Astrocyte (in vitro differentiated cells and primary cell): Measurements from ENCODE around the gene CPEB3. TPM values are rescaled to one million over a fixed set of nuclear protein-coding genes. Genes with fewer than 3 reads are reported as not detected.

ENCODE experiments used
- DNase-seq: peaks from one replicate; pipeline ENCODE4 v3.0.0-alpha.2; 2010; ENCODE audit warnings: low read depth
- FAIRE-seq: peaks from 2 replicates; lab custom pipeline; 2011; peaks lifted over from hg19 to GRCh38; lab: Jason Lieb, UNC
- H2AFZ ChIP-seq: 2 replicates; pipeline ENCODE4 v1.6.0; 2012; ENCODE audit warnings: low read depth, low read length, inconsistent platforms
- H3K27ac ChIP-seq: 2 replicates; pipeline ENCODE4 v1.5.1; 2011; ENCODE audit warnings: low read depth, low read length, inconsistent platforms
- H3K27me3 ChIP-seq: 2 replicates; pipeline ENCODE4 v1.6.0; 2011; ENCODE audit warnings: low read length, inconsistent platforms; ENCODE audit not compliant: insufficient read depth
- H3K36me3 ChIP-seq: 2 replicates; pipeline ENCODE4 v1.5.1; 2011; ENCODE audit warnings: low read length, inconsistent platforms; ENCODE audit not compliant: insufficient read depth
- H3K4me1 ChIP-seq: 2 replicates; pipeline ENCODE4 v1.5.1; 2011; ENCODE audit warnings: low read length, inconsistent platforms; ENCODE audit not compliant: insufficient read depth
- H3K4me2 ChIP-seq: 2 replicates; pipeline ENCODE4 v1.6.0; 2012; ENCODE audit warnings: low read length, inconsistent platforms
- H3K4me3 ChIP-seq: 2 replicates; pipeline ENCODE4 v1.5.1; 2011; ENCODE audit warnings: low read depth, mild to moderate bottlenecking, low read length, inconsistent platforms; ENCODE audit not compliant: insufficient read depth
- H3K79me2 ChIP-seq: 2 replicates; pipeline ENCODE4 v1.6.0; 2012; ENCODE audit warnings: mild to moderate bottlenecking, low read length, inconsistent platforms; ENCODE audit not compliant: insufficient read depth
- H3K9ac ChIP-seq: 2 replicates; pipeline ENCODE4 v1.6.0; 2012; ENCODE audit warnings: mild to moderate bottlenecking, low read length, inconsistent platforms
- H3K9me3 ChIP-seq: 2 replicates; pipeline ENCODE4 v1.5.1; 2012; ENCODE audit warnings: low read depth, mild to moderate bottlenecking, low read length, inconsistent platforms; ENCODE audit not compliant: insufficient read depth
- H4K20me1 ChIP-seq: 2 replicates; pipeline ENCODE4 v1.6.0; 2012; ENCODE audit warnings: low read length, inconsistent platforms; ENCODE audit not compliant: insufficient read depth
- H3K27ac Mint-ChIP-seq: one replicate; pipeline ENCODE4 v1.8.0; 2021; ENCODE audit warnings: mild to moderate bottlenecking, mixed read lengths; ENCODE audit not compliant: unreplicated experiment
- H3K27me3 Mint-ChIP-seq: one replicate; pipeline ENCODE4 v1.8.0; 2021; ENCODE audit warnings: low read depth, mixed read lengths; ENCODE audit not compliant: unreplicated experiment
- H3K36me3 Mint-ChIP-seq: one replicate; pipeline ENCODE4 v1.8.0; 2021; ENCODE audit warnings: low read depth, mixed read lengths; ENCODE audit not compliant: unreplicated experiment
- H3K4me1 Mint-ChIP-seq: one replicate; pipeline ENCODE4 v1.8.0; 2021; ENCODE audit warnings: low read depth, mixed read lengths; ENCODE audit not compliant: unreplicated experiment
- H3K4me3 Mint-ChIP-seq: one replicate; pipeline ENCODE4 v1.8.0; 2021; ENCODE audit warnings: mild to moderate bottlenecking, moderate library complexity, mixed read lengths; ENCODE audit not compliant: unreplicated experiment
- H3K9me3 Mint-ChIP-seq: one replicate; pipeline ENCODE4 v1.8.0; 2021; ENCODE audit warnings: mild to moderate bottlenecking, mixed read lengths; ENCODE audit not compliant: unreplicated experiment
- CTCF ChIP-seq: IDR thresholded peaks from 2 replicates; pipeline ENCODE4 v1.5.1; 2011; ENCODE audit warnings: low read depth, mild to moderate bottlenecking, inconsistent platforms, low read length, moderate library complexity; ENCODE audit not compliant: insufficient read depth
- EZH2 ChIP-seq: IDR thresholded peaks from 2 replicates; pipeline ENCODE4 v1.6.1; 2012; ENCODE audit warnings: mild to moderate bottlenecking, low read length, inconsistent platforms; ENCODE audit not compliant: insufficient read depth
- total RNA-seq: library from RNA; stranded (reverse); gene quantifications from 2 replicates; pipeline ENCODE4 v1.2.1, GENCODE V29; 2021

Gene CPEB3
- total RNA-seq, 1 donor from 2014 or later: 1.6 TPM

GRCh38 chr10:92146781-92147180, 144.1 kb downstream of the CPEB3 start:
- no peak for FAIRE-seq
- Mint-ChIP-seq H3K4me3 (no peak overlapping the region), H3K4me1 (no peaks in the 10 kb centered on the region)

GRCh38 chr10:92146107-92146506, 144.8 kb downstream of the CPEB3 start:
- no peak overlapping the region for H3K4me3 ChIP-seq
- peaks cover 3% of the 10 kb centered on the region for H4K20me1 ChIP-seq
- Mint-ChIP-seq H3K27ac (no peak overlapping the region), H3K27me3 (no peaks in the 10 kb centered on the region), H3K36me3 (no peaks in the 10 kb centered on the region), H3K4me1 (no peaks in the 10 kb centered on the region), H3K4me3 (no peak overlapping the region), H3K9me3 (no peaks in the 10 kb centered on the region)
- TF ChIP-seq EZH2 (no peak), CTCF (no peak)
- no peaks in the 10 kb centered on the region for H3K79me2 ChIP-seq
- H3K36me3 ChIP-seq: no peaks in the 10 kb centered on the region
- FAIRE-seq (no peak), DNase-seq (no peak)
- H3K27me3 ChIP-seq: no peaks in the 10 kb centered on the region
- no peaks in the 10 kb centered on the region for H3K4me1 ChIP-seq
- no peak overlapping the region for H3K27ac ChIP-seq
- no peak overlapping the region for H3K9ac ChIP-seq
- no peak overlapping the region for H2AFZ ChIP-seq
- no peaks in the 10 kb centered on the region for H3K9me3 ChIP-seq
- H3K4me2 ChIP-seq: no peak overlapping the region

More at GRCh38 chr10:92146781-92147180, 144.1 kb downstream of the CPEB3 start:
- H4K20me1 ChIP-seq: peaks cover 3% of the 10 kb centered on the region
- H3K9me3 Mint-ChIP-seq: peaks cover 2% of the 10 kb centered on the region
- H3K36me3 Mint-ChIP-seq: no peaks in the 10 kb centered on the region
- H3K36me3 ChIP-seq: no peaks in the 10 kb centered on the region
- no peaks in the 10 kb centered on the region for H3K27me3 Mint-ChIP-seq
- TF ChIP-seq CTCF (no peak), EZH2 (no peak)
- no peak overlapping the region for H3K27ac Mint-ChIP-seq
- H3K79me2 ChIP-seq: no peaks in the 10 kb centered on the region
- H3K4me2 ChIP-seq: no peak overlapping the region
- H3K27ac ChIP-seq: no peak overlapping the region
- no peak overlapping the region for H2AFZ ChIP-seq
- no peaks in the 10 kb centered on the region for H3K9me3 ChIP-seq
- H3K27me3 ChIP-seq: no peaks in the 10 kb centered on the region
- DNase-seq: no peak
- no peak overlapping the region for H3K9ac ChIP-seq
- H3K4me1 ChIP-seq: no peaks in the 10 kb centered on the region
- no peak overlapping the region for H3K4me3 ChIP-seq

GRCh38 chr10:92142949-92143348, 147.9 kb downstream of the CPEB3 start:
- Mint-ChIP-seq H3K9me3 (peaks cover 5% of the 10 kb centered on the region), H3K36me3 (peaks cover 3% of the 10 kb centered on the region), H3K27me3 (no peaks in the 10 kb centered on the region), H3K27ac (no peak overlapping the region), H3K4me1 (no peaks in the 10 kb centered on the region), H3K4me3 (no peak overlapping the region)
- Histone ChIP-seq H2AFZ (no peak overlapping the region), H3K27ac (no peak overlapping the region), H3K27me3 (no peaks in the 10 kb centered on the region), H3K4me1 (no peaks in the 10 kb centered on the region), H3K79me2 (no peaks in the 10 kb centered on the region), H3K9ac (no peak overlapping the region), H3K4me2 (no peak overlapping the region), H4K20me1 (peaks cover 3% of the 10 kb centered on the region), H3K9me3 (no peaks in the 10 kb centered on the region), H3K4me3 (no peak overlapping the region), H3K36me3 (no peaks in the 10 kb centered on the region)
- FAIRE-seq (no peak), DNase-seq (no peak)
- TF ChIP-seq EZH2 (no peak), CTCF (no peak)
